Peyer's patch (tissue), 4 donors: ENCODE measurements around the gene MDFIC.

ENCODE experiments used
- POLR2A ChIP-seq, 2 donors: fragments of 450-650 bp; IDR thresholded peaks; one replicate each; pipeline ENCODE4 v1.5.1; 2017; ENCODE audit warnings: antibody characterized with exemption in 2 of 2, mild to moderate bottlenecking in 2 of 2, moderate library complexity in 2 of 2
- TF ChIP-seq, protein P1 (sequence below), 6 experiments: fragments of 450-650 bp in 4 of 6; fragments of 200-600 bp in 2 of 6; sonication (generic) in 1 of 6; IDR thresholded peaks; one replicate each; pipeline ENCODE4 v1.5.1; 2017 to 2019; ENCODE audit warnings: antibody characterized with exemption in 6 of 6, mild to moderate bottlenecking in 3 of 6, moderate library complexity in 1 of 6

DNA sequence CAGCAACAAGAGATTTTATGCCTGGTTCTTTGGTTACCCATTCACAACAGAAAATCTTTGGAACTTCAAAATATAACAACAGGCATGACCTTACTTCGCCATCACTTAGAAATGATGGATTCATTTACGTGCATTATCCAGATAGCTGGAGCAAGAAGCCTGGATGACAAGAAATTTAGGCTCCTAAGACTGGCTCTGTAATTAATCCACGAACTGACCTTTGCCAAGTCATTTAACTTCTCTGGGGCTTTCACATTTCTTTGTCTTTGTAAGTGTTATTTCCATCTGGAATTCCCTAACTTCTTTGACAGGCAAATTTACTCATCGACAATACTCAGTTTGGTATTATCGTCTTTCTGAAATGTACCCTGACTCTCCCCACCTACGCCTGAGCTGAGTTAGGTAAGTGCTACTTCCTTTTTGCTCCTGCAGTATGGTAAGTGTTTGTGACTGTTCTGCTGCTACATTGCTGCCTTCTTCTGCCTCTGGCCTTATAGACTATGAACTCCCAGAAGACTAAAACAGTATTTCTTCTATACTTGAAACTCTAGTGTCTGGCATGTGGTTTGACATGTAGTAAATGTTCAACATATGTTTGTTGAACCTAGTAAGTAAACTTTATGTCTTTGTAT is 5.5 kb upstream of the MDFIC start:
- TF ChIP-seq, protein P1, sequence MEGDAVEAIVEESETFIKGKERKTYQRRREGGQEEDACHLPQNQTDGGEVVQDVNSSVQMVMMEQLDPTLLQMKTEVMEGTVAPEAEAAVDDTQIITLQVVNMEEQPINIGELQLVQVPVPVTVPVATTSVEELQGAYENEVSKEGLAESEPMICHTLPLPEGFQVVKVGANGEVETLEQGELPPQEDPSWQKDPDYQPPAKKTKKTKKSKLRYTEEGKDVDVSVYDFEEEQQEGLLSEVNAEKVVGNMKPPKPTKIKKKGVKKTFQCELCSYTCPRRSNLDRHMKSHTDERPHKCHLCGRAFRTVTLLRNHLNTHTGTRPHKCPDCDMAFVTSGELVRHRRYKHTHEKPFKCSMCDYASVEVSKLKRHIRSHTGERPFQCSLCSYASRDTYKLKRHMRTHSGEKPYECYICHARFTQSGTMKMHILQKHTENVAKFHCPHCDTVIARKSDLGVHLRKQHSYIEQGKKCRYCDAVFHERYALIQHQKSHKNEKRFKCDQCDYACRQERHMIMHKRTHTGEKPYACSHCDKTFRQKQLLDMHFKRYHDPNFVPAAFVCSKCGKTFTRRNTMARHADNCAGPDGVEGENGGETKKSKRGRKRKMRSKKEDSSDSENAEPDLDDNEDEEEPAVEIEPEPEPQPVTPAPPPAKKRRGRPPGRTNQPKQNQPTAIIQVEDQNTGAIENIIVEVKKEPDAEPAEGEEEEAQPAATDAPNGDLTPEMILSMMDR (IDR thresholded peaks at IDR 0.05): no peak
- no peak for TF ChIP-seq POLR2A (IDR thresholded peaks at IDR 0.05)
